ENCODE measurements around the gene HP. TPM values are rescaled to one million over a fixed set of nuclear protein-coding genes. Genes with fewer than 3 reads are reported as not detected.

HP gene
- total RNA-seq, 2 experiments from 2014 or later = not detected

- H3K36me3 ChIP-seq (ENCODE audit: insufficient read depth, low read length) = peaks cover 64% of the 10 kb centered on the region; the same call in 1 of the 2 replicates
- no peak overlapping the region for H3K4me2 ChIP-seq (ENCODE audit: low read length)
- H3K79me2 ChIP-seq (ENCODE audit: insufficient read depth, low read depth, low read length) = no peaks in the 10 kb centered on the region
- H4K20me1 ChIP-seq (ENCODE audit: insufficient read depth, low read length) = no peaks in the 10 kb centered on the region
- intact Hi-C loops (cut with micrococcal nuclease; ENCODE audit: unreplicated experiment) = no loop called here
- no peak for TF ChIP-seq EZH2phosphoT487 (IDR thresholded peaks at IDR 0.05; ENCODE audit: borderline replicate concordance, low read depth, low read length)
- TF ChIP-seq CTCF (conservative IDR thresholded peaks at IDR 0.05; ENCODE audit: low read length) = no peak
- no peak overlapping the region for H3K27ac ChIP-seq (ENCODE audit: low read depth, low read length, poor library complexity, severe bottlenecking)
- no peaks in the 10 kb centered on the region for H3K9me3 ChIP-seq (ENCODE audit: low read length)
- no TSS peak for BruUV-seq (replicated peaks)
- ChIA-PET POLR2A (interaction anchor here (0.7 to 0.9 kb wide), 2 partner anchors 13 kb away, joined by 4 read pairs; no protein-coding TSS in a partner anchor), CTCF (ENCODE audit: unreplicated experiment) (no interaction called here)
- no peaks in the 10 kb centered on the region for H3K4me1 ChIP-seq (ENCODE audit: insufficient read depth, low read length, poor library complexity, severe bottlenecking)
- no peak overlapping the region for H2AFZ ChIP-seq (ENCODE audit: low read length)
- no peaks in the 10 kb centered on the region for H3K9me2 ChIP-seq (ENCODE audit: insufficient read depth, low read length)
- DNase-seq (ENCODE audit: low spot score) = no peak
- no peak overlapping the region for H3K4me3 ChIP-seq (ENCODE audit: low read depth, low read length, poor library complexity, severe bottlenecking)
Measured at GRCh38 chr16:72018470-72018869, 35.8 kb upstream of the HP start.

- no peaks in the 10 kb centered on the region for H3K9me3 ChIP-seq (ENCODE audit: low read length)
- no peaks in the 10 kb centered on the region for H3K9me2 ChIP-seq (ENCODE audit: insufficient read depth, low read length)
- DNase-seq (ENCODE audit: low spot score) = no peak
- no peak for TF ChIP-seq EZH2phosphoT487 (IDR thresholded peaks at IDR 0.05; ENCODE audit: borderline replicate concordance, low read depth, low read length)
- ChIA-PET POLR2A (no interaction called here), CTCF (ENCODE audit: unreplicated experiment) (no interaction called here)
- no peaks in the 10 kb centered on the region for H3K79me2 ChIP-seq (ENCODE audit: insufficient read depth, low read depth, low read length)
- no peaks in the 10 kb centered on the region for H4K20me1 ChIP-seq (ENCODE audit: insufficient read depth, low read length)
- no peak overlapping the region for H3K4me2 ChIP-seq (ENCODE audit: low read length)
- no peaks in the 10 kb centered on the region for H3K4me1 ChIP-seq (ENCODE audit: insufficient read depth, low read length, poor library complexity, severe bottlenecking)
- peaks cover 64% of the 10 kb centered on the region for H3K36me3 ChIP-seq (ENCODE audit: insufficient read depth, low read length)
- H3K4me3 ChIP-seq (ENCODE audit: low read depth, low read length, poor library complexity, severe bottlenecking) = no peak overlapping the region
- BruUV-seq (replicated peaks) = no TSS peak
- intact Hi-C loops (cut with micrococcal nuclease; ENCODE audit: unreplicated experiment) = no loop called here
- H2AFZ ChIP-seq (ENCODE audit: low read length) = no peak overlapping the region
- H3K27ac ChIP-seq (ENCODE audit: low read depth, low read length, poor library complexity, severe bottlenecking) = no peak overlapping the region
Measured at GRCh38 chr16:72021043-72021442, 33.3 kb upstream of the HP start.

- H3K9me3 ChIP-seq (ENCODE audit: low read length) = no peaks in the 10 kb centered on the region
- ChIA-PET CTCF (ENCODE audit: unreplicated experiment) (no interaction called here), POLR2A (interaction anchor here (0.7 kb wide), 1 partner anchor 19 kb away, joined by 3 read pairs; no protein-coding TSS in a partner anchor)
- no peaks in the 10 kb centered on the region for H3K79me2 ChIP-seq (ENCODE audit: insufficient read depth, low read depth, low read length)
- no TSS peak for BruUV-seq (replicated peaks)
- DNase-seq (ENCODE audit: low spot score) = no peak
- H4K20me1 ChIP-seq (ENCODE audit: insufficient read depth, low read length) = no peaks in the 10 kb centered on the region
- intact Hi-C loops (cut with micrococcal nuclease; ENCODE audit: unreplicated experiment) = no loop called here
- TF ChIP-seq CTCF (conservative IDR thresholded peaks at IDR 0.05; ENCODE audit: low read length) = no peak
- no peak for TF ChIP-seq EZH2phosphoT487 (IDR thresholded peaks at IDR 0.05; ENCODE audit: borderline replicate concordance, low read depth, low read length)
- no peak overlapping the region for H2AFZ ChIP-seq (ENCODE audit: low read length)
- H3K36me3 ChIP-seq (ENCODE audit: insufficient read depth, low read length) = peaks cover 54% of the 10 kb centered on the region
- no peaks in the 10 kb centered on the region for H3K9me2 ChIP-seq (ENCODE audit: insufficient read depth, low read length)
- no peak overlapping the region for H3K4me3 ChIP-seq (ENCODE audit: low read depth, low read length, poor library complexity, severe bottlenecking)
- no peak overlapping the region for H3K27ac ChIP-seq (ENCODE audit: low read depth, low read length, poor library complexity, severe bottlenecking)
- H3K4me1 ChIP-seq (ENCODE audit: insufficient read depth, low read length, poor library complexity, severe bottlenecking) = no peaks in the 10 kb centered on the region
- no peak overlapping the region for H3K4me2 ChIP-seq (ENCODE audit: low read length)
Measured at GRCh38 chr16:72022127-72022526, 32.2 kb upstream of the HP start.

All from OCI-LY7 (cell line).